Epithelial cell of esophagus (primary cell): ENCODE measurements around the gene KIF4B.
"Not testable (repeated sequence)": the region's sequence is repeated elsewhere in the genome, so short reads cannot be mapped to it uniquely, and the experiment has no call there.

Experiments used
- DNase-seq: peaks from one replicate; pipeline ENCODE4 v3.0.0; 2010; ENCODE audit warnings: low read depth
- H3K4me3 ChIP-seq: 2 replicates; pipeline ENCODE4 v1.5.1; 2011; ENCODE audit warnings: mild to moderate bottlenecking, low read length, control low read depth
- TF ChIP-seq, protein P1 (sequence below): IDR thresholded peaks from 2 replicates; pipeline ENCODE4 v1.5.1; 2011; ENCODE audit warnings: low read depth, mild to moderate bottlenecking, low read length, control low read depth, inconsistent platforms; ENCODE audit not compliant: insufficient read depth; ENCODE audit errors: missing control alignments

Gene KIF4B

DNA sequence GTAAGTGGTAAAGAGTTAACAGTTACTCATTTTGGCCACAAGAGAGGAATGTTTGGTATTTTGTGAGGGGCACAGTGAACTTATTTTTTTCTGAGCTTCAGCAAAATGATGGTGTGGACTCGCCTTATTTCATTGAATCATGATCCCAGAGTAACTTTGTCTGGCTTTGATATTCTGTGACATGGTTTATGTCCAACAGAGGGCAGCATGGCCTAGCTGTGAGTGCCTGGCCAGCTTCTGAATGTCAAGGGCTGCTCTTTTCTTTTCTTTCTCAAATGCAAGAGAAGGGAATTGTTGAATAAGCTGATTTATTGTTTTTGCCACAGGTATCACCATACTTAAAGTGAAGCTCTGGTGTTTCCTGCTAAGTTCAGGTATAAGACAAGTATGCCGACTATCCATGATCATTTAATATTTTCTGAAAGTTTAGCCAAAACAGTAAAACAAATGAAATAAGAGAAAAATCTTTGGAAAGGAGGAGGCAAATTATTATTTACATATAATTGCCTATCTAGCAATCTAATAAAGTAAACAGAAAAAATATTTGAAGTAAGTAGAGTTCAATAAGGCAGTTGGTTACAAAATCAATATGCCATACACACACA, 41.0 kb upstream of the KIF4B start:
- DNase-seq = peak; percentile 63
- H3K4me3 ChIP-seq = no peak overlapping the region
- TF ChIP-seq, protein P1, sequence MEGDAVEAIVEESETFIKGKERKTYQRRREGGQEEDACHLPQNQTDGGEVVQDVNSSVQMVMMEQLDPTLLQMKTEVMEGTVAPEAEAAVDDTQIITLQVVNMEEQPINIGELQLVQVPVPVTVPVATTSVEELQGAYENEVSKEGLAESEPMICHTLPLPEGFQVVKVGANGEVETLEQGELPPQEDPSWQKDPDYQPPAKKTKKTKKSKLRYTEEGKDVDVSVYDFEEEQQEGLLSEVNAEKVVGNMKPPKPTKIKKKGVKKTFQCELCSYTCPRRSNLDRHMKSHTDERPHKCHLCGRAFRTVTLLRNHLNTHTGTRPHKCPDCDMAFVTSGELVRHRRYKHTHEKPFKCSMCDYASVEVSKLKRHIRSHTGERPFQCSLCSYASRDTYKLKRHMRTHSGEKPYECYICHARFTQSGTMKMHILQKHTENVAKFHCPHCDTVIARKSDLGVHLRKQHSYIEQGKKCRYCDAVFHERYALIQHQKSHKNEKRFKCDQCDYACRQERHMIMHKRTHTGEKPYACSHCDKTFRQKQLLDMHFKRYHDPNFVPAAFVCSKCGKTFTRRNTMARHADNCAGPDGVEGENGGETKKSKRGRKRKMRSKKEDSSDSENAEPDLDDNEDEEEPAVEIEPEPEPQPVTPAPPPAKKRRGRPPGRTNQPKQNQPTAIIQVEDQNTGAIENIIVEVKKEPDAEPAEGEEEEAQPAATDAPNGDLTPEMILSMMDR = peak; percentile 75

DNA sequence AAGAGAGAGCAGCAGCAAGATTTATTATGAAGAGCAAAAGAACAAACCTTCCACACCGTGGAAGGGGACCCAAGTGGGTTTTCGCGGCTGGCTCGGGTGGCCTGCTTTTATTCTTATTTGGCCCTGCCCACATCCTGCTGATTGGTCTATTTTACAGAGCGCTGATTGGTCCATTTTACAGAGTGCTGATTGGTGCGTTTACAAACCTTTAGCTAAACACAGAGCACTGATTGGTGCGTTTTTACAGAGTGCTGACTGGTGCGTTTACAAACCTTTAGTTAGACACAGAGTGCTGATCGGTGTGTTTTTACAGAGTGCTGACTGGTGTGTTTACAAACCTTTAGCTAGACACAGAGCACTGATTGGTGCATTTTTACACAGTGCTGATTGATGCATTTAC, 37.5 kb upstream of the KIF4B start:
- not testable (repeated sequence) for H3K4me3 ChIP-seq, DNase-seq

DNA sequence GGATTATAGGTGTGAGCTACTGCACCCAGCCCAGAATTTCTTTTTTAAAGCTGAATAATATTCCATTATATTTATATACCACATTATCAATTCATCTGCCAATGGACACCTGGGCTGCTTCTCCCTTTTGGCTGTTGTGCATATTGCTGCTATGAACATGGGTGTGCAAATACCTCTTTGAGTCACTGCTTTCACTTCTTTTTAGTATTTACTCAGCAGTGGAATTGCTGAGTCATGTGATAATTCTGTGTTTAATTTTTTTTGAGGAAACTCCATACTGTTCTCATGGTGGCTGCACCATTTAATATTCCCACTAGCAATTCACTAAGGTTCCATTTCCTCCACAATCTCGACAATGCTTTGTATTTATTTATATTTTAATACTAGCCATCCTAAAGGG, 36.1 kb upstream of the KIF4B start:
- TF ChIP-seq, protein P1 = no peak
- no peak overlapping the region for H3K4me3 ChIP-seq
- peak; percentile 54 for DNase-seq

DNA sequence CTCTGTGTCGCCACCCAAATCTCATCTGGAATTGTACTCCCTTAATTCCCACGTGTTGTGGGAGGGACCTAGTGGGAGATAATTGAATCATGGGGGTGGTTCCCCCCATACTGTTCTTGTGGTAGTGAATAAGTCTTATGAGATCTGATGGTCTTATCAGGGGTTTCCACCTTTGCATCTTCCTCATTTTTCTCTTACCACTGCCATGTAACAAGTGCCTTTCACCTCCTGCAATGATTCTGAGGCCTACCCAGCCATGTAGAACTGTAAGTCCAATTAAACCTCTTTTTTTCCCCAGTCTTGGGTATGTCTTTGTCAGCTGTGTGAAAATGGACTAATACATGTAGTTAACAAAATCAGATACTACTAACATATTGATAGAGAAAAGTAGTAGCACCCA, 35.3 kb upstream of the KIF4B start:
- DNase-seq = not testable (repeated sequence)

DNA sequence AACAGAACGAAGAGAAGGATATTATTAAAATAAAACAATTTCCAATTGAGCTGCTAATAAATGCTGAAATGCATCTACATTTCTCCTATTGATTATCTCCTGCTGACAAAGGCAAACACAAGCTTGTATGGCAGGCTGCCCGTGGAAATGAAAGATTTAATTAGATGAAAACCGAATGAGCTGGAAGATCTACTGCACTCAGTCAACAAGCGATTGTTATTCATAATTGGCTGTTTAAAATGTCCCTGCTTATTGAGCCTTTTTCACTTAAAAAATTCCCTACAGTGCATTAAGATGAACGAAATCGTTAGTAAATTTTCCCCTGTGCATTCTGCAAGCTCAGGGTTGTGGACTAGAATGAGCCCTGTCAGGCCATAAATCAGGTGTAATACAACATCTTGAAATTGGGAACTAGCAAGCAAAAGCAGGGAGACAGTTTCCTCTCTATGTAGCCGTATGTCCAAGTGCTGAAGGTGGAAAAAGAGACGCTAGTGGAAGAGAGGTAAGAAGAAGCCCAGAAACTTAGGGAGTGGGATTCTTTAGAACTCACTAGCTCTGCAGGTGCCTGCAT, 28.5 kb upstream of the KIF4B start:
- TF ChIP-seq, protein P1 = no peak

More for the DNA sequence above, 35.3 kb upstream of the KIF4B start:
- not testable (repeated sequence) for H3K4me3 ChIP-seq

DNA sequence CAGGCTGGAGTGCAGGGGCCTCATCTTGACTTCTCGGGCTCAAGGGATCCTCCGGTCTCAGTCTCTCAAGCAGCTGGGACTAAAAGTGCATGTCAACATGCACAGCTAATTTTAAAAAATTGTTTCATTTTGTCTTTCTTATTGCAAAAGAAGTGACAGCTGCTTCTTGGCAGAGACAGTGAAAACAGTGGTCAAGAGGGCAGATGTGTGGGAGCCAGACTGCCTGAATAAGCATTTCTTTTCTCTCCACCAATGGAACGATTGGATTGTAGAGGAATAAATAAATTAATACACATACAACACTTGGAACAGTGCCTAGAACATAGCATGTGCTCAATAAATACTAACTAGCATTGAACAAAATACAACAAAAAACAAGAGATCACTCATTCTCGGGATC, 27.4 kb upstream of the KIF4B start:
- DNase-seq = no peak
- H3K4me3 ChIP-seq = no peak overlapping the region
- TF ChIP-seq, protein P1 = no peak

More for the DNA sequence above, 28.5 kb upstream of the KIF4B start:
- no peak overlapping the region for H3K4me3 ChIP-seq
- no peak for DNase-seq

DNA sequence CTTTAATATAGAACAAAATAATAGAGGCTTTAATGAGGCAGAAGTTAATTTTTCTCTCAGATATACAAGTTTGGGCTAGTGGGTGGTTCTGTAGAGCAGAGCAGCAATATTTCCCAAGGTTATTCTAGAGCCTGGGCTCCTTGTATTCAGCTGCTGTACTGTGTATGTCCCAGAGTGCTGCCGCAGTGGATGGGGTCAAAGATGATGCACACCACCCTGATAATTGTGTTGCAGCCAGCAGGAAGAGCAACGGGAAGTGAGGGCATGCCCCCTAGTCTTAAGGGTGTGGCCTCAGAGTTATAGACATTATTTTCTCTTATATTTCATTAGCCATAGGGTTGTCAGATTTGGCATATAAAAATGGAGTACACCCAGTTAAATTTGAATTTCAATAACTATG, 23.9 kb upstream of the KIF4B start:
- DNase-seq = no peak
- TF ChIP-seq, protein P1 = no peak
- no peak overlapping the region for H3K4me3 ChIP-seq

DNA sequence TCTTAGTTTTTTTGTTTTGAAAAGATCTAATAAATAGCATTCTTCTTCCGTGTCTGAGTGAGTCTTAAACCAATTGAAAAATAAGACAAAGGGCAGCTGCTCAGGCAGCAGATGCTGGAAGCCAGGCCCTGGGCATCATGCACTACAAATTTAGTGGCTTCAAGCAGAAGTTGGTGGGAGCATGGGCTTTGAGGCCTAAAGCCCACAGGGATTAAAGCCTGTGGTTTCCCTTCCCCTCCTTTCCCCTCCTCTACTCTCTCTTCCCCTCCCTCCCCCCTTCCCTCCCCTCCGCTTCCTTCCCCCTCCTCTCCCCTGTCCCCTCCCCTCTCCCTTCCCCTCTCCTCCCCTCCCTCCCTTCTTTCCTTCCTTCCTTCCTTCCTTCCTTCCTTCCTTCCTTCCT, 20.1 kb upstream of the KIF4B start:
- TF ChIP-seq, protein P1 = no peak
- DNase-seq = no peak
- no peak overlapping the region for H3K4me3 ChIP-seq
